ENCODE results near the gene TUBB4A. TPM values are rescaled to one million over a fixed set of nuclear protein-coding genes. Genes with fewer than 3 reads are reported as not detected.

Gene TUBB4A
- polyA plus RNA-seq, 1 donor from 2014 or later = 17.8 TPM

- Histone ChIP-seq H2AFZ (ENCODE audit: low read depth, low read length) (peak overlapping the region; percentile 23), H3K27me3 (ENCODE audit: insufficient read depth, low read depth, low read length) (peaks cover 17% of the 10 kb centered on the region), H3K36me3 (ENCODE audit: insufficient read depth, low read length) (no peaks in the 10 kb centered on the region), H3K79me2 (replicated peaks; ENCODE audit: insufficient read depth, low read length) (no peaks in the 10 kb centered on the region), H3K9ac (ENCODE audit: low read length) (no peak overlapping the region), H3F3A (ENCODE audit: insufficient read depth, low read length, poor library complexity, severe bottlenecking) (no peaks in the 10 kb centered on the region), H4K20me1 (ENCODE audit: insufficient read depth) (no peaks in the 10 kb centered on the region), H3K9me3 (ENCODE audit: low read length) (no peaks in the 10 kb centered on the region), H3K9me2 (ENCODE audit: insufficient read depth, low read length) (no peaks in the 10 kb centered on the region), H3K4me3 (ENCODE audit: low read length) (peak overlapping the region; percentile 62), H3K4me2 (ENCODE audit: low read length) (no peak overlapping the region), H3K27ac (ENCODE audit: low read length) (no peak overlapping the region)
- TF ChIP-seq MXI1 (conservative IDR thresholded peaks at IDR 0.05; ENCODE audit: poor library complexity, severe bottlenecking) = no peak
Observed at GRCh38 chr19:6476155-6476895, 25.8 kb downstream of the TUBB4A start.

- no peak overlapping the region for H3K27ac ChIP-seq (ENCODE audit: low read length)
- H3K79me2 ChIP-seq (replicated peaks; ENCODE audit: insufficient read depth, low read length) = no peaks in the 10 kb centered on the region
- H3K36me3 ChIP-seq (ENCODE audit: insufficient read depth, low read length) = no peaks in the 10 kb centered on the region
- H3F3A ChIP-seq (ENCODE audit: insufficient read depth, low read length, poor library complexity, severe bottlenecking) = no peaks in the 10 kb centered on the region
- no peaks in the 10 kb centered on the region for H4K20me1 ChIP-seq (ENCODE audit: insufficient read depth)
- H3K9me3 ChIP-seq (ENCODE audit: low read length) = no peaks in the 10 kb centered on the region
- H3K27me3 ChIP-seq (ENCODE audit: insufficient read depth, low read depth, low read length) = peaks cover 17% of the 10 kb centered on the region
- TF ChIP-seq RAD21 (conservative IDR thresholded peaks at IDR 0.05) (no peak), SMC3 (conservative IDR thresholded peaks at IDR 0.05; ENCODE audit: poor library complexity) (no peak), EZH2 (IDR thresholded peaks at IDR 0.05; ENCODE audit: borderline replicate concordance, insufficient read depth, low read length, poor library complexity, severe bottlenecking) (no peak), REST (IDR thresholded peaks at IDR 0.05; ENCODE audit: borderline replicate concordance) (no peak), MXI1 (conservative IDR thresholded peaks at IDR 0.05; ENCODE audit: poor library complexity, severe bottlenecking) (peak; percentile 43), TAF1 (IDR thresholded peaks at IDR 0.05; ENCODE audit: low read depth) (no peak), POLR2AphosphoS5 (IDR thresholded peaks at IDR 0.05) (no peak)
- TF ChIP-seq, protein P1, sequence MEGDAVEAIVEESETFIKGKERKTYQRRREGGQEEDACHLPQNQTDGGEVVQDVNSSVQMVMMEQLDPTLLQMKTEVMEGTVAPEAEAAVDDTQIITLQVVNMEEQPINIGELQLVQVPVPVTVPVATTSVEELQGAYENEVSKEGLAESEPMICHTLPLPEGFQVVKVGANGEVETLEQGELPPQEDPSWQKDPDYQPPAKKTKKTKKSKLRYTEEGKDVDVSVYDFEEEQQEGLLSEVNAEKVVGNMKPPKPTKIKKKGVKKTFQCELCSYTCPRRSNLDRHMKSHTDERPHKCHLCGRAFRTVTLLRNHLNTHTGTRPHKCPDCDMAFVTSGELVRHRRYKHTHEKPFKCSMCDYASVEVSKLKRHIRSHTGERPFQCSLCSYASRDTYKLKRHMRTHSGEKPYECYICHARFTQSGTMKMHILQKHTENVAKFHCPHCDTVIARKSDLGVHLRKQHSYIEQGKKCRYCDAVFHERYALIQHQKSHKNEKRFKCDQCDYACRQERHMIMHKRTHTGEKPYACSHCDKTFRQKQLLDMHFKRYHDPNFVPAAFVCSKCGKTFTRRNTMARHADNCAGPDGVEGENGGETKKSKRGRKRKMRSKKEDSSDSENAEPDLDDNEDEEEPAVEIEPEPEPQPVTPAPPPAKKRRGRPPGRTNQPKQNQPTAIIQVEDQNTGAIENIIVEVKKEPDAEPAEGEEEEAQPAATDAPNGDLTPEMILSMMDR (IDR thresholded peaks at IDR 0.05; ENCODE audit: poor library complexity, severe bottlenecking) = no peak
- H2AFZ ChIP-seq (ENCODE audit: low read depth, low read length) = peak overlapping the region; percentile 23
- no peaks in the 10 kb centered on the region for H3K9me2 ChIP-seq (ENCODE audit: insufficient read depth, low read length)
- no peak overlapping the region for H3K9ac ChIP-seq (ENCODE audit: low read length)
- peak overlapping the region; percentile 62 for H3K4me3 ChIP-seq (ENCODE audit: low read length)
- H3K4me2 ChIP-seq (ENCODE audit: low read length) = no peak overlapping the region
Observed at GRCh38 chr19:6475321-6476108, 26.6 kb downstream of the TUBB4A start.

Measured in neural cell (in vitro differentiated cells).